Activated CD4-positive, alpha-beta T cell treated with anti-CD3 and anti-CD28 coated beads, Interleukin-2, amount 50 U/mL, for 4 hours (primary cell): ENCODE results near the gene CTBP1.

Experiments used
- DNase-seq, 2 experiments: peaks; one replicate each; pipeline ENCODE4 v3.0.0-alpha.2; 2020

CTBP1 gene

DNA sequence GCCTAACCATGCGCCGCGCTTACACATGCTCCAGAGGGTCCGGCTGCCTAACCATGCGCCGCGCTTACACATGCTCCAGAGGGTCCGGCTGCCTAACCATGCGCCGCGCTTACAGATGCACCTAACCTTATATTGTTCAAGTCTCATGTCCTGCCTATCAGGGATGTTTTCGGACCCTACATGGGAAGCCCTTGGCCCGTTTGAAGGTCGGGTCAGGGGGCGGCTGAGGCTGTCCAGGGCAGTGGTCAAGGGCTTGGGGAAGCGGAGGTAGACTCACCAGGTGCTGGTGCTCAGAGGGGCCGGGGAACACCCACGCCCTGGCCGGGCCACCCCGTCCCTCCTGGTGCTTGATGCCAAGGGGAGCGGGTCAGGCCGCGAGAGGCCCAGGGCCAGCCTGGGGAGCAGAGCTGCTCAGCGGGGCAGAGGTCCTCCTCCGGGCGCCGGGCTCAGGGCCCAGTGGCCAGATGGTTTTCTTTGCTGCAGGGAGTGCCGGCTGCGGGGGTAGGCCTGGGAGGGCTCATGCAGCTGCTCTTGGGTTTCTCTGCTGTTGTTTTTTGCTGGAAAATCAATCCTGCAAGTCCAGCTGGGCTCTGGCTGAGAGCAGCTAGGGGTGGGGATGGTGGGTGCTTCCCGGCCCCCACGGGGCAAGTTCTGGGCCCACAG, 41.2 kb downstream of the CTBP1 start:
- DNase-seq, result no peak

DNA sequence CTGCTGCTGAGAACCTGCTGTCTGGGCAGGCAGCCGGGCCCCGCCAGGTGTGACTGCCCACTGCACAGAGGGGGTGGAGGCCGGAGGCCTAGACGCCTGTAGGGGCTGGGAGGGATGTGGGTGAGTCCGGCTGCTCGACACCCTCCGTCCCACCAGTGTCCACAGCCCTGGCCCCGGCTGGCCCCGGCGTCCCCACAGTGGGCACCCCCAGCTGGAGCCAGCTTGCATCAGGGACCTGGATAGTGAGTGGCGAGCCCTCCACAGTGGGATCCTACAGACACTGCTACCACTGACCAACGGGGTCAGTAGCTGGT, 41.8 kb downstream of the CTBP1 start:
- no peak for DNase-seq

DNA sequence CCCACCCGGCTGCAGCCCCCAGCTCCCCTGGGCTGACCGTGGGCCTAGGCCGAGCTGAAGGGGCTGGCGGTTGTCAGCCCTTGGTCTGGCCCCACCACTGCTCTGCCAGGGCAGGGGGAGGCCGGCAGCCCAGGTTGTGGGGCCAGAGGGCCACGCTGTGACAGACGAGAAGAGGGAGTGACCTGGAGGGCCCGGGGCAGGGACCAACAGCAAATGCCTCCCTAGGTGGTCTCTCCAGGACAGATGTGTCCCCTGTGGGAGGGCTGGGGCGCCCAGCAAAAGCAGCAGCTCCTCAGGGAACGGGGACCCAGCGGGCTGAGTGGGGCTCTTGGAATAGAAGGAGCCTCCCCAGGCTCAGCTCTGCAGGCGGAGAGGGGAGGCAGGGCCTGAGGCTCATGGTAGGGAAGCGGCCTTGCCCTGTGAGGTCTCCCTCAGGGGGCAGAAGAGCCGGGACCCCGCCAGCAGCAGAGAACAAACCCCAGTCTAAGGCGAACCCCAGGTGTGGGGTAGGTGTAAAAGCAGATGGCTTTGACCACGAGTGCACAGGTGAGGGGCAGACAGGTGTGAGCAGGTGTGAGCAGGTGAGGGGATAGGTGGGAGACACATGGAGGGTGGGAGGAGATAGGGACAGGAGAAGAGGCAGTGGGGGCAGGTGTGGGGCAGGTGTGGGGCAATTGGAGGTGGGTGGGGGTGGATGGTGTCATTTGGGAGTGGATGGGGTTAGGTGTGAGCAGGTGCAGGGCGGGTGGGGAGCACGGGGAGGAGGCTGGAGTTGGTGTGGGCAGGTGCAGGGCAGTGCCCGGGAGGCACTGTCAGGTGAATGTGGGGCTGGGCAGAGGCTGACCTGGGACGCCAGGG, 42.4 kb downstream of the CTBP1 start:
- no peak for DNase-seq

DNA sequence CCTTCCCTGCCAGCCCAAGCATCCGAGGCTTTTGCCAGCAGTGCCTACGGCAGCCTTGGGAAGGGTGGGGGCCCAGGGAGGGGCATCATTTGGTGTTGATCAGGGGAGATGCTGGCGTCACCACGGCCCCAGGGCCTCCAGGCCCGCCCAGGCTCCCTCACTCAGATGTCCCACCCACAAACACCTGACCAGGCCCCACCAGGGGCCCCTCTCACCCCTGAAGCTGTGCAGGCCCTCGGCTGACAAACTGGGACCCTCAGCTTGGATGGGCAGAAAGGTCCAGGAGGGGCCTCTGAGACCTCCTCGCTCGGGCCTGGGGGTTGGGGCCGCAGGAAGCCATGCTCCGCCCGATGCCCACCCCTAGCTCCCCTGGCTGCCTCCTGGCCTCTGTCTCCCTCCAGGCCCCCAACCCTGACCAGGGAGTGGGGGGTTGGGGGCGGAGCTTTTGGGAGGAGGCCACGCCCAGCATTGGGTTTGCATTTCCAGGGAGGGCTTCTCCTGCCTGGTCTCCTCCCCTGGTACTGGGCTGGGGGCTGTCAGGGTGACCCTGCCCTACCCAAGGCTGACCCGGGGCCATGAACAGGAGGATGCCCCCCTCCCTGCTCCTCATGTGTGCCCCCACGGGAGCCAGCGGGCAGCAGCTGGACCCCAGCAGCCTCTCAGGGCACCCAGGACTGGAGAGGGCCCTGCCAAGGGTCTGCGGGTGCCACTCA, 43.2 kb downstream of the CTBP1 start:
- DNase-seq, result no peak

DNA sequence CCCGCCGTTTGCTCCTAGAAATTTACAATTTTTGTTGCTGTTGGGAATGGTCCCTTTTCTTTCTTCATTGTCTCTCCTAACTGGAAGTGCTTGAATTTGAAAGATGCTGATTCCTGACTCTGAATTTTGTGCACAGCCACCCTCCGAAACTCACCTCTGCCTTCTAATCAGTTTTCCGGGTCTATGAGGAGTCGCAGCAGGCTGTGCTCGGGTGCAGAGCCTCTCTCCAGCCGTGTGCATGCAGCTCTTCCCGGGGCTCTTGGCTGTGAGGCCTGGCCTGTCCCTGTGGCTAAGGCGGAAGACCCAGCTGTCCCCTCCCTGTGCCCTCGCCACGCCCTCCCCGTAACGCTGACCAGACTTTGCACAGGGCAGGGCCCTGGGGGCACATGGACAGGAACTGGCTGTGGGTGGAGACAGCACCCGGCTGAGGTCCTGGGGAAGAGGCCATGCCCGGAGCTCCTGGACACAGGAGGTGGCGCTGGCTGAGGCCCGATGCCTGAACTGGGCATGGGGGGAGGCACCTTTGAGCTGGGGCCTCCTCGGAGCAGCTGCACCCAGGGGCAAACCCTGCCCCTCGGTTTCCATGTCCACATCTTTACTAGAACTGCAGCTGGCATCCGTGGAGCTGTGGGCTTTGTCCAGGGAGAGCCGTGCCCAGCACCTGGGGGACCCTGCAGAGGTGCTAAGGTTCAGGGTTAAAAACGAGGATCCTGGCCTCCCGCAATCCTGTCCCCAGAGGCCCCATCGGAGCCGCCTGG, 43.9 kb downstream of the CTBP1 start:
- DNase-seq, result no peak

DNA sequence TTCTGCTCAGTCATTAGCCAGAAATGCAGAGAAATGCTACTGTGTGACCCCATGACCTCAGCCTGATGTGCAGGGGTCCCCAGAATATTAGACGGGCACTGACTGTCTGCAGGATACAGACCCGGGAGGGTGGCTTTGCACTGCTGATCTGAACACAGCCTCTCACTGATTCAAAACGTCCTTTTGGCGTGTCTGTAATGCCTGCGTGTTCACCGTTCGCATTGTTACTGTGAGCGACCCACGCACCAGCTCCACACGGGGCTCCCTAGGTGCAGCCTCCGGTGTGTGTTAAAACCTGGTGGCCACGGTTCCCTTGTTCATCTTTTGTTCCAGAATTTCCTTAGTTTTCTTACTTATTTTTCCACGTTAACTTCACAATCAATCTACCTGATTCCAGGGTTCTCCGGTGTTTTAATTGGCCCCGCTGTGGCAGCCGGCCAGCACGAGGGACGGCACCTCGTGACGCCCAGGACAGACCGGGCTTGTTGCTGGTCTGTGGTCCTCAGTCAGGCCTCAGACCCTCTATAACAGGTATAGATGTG, 44.6 kb downstream of the CTBP1 start:
- DNase-seq, result no peak

DNA sequence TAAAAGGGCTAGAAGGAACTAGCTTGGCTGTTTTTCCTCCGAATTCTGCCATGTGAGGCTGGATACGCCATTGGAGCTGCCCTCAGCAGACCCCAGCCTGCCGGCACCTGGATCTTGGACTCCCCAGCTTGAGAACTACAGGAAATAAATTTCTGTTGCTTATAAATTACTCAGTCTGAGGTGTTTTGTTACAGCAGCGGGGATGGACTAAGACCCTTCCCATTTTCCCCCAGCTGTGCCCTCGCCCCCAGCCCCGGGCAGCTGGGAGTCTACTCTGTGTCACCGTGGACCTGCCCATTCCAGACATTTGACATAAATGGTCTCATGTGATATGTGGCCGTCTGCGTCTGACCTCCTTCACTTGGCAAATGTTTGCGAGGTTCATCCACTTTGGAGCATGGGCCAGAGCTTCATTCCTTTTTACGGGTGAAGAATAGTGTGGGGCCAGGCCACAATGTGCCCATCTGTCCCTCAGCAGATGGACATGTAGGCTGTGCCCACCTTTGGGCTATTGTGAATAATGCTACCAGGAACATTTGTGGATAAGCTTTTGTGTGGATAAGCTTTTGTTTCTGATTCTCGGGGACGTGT, 45.8 kb downstream of the CTBP1 start:
- DNase-seq, result no peak

DNA sequence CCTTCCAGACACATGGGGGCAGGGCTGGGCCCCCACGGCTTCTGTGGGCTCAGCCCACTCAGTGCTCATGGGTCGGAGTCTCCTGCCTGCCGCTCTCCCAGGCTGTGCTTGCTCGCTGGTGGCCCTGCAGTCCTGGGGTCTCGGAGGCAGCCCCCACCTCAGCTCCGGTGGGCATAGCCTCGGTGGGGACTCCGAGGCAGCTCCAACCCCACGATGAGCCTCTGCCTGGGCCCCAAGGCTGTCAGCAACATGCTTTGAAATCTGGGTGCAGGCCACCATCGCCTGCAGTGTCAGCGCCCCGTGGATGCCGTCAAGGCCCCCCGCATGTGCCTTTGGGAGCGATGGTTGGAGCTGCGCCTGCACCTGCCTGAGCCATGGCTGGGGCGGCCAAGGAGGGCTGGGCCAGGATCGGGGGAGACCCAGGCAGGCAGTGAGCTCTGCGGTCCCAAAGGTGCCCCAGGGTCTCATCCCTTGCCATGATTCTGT, 46.4 kb downstream of the CTBP1 start:
- no peak for DNase-seq

DNA sequence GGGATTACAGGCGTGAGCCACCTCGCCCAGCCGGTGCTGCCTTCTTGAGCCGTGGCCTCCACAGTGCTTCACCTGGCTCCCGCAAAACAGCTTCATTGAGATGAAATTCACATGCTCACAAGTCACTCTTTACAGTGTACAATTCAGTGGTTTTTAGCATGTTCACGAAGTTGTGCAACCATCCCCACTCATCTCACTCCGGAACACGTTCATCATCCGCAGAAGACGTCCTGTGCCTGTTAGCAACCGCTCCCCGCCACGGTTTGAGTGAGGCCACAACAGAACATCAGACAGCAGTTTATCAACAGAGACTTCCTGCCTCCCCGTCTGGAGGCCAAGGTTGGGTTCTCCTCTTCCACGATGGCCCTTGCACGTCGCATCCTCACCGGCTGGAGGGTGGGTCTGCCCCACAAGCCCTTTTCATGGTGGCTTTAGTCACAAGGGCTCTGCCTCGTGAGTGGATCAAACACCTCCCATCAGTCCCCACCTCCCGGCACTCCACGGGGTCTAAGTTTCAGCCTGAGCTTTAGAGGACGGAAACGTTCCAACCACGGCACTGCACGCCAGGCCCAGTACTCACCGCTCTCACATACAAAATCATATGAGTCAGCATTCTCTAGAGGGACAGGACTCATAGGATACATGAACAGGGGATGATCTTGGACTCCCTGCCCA, 46.9 kb downstream of the CTBP1 start:
- peak; percentile 64 to 65 for DNase-seq

DNA sequence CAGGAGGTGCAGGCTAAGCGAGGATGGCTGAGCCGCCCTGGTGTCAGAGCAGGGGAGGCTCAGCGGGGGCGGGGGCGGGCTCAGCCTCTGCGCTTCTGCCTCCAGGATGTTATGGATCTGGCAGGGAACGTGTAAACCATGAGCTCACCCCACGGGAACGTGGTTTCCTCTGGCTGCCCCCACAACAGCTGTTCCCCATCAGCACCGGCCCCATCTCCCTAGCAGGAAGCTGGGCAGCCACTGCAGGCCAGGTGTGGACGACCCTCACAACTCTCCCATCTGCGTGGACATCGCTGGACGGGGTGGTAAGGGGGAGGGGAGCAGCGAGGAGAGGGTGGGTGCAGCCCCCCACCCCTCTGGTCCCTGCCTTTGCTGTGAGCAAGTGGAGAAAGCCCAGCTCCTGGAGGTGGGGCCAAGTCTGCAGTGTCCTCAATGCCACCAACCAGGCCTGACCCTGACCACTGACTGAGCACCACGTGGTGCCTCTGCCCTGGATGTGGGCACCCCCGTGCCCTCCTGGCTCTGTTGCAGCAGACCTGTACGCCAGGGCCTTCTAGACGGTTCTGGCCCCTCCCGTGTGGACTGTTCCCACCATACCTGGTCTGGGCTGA, 48.4 kb downstream of the CTBP1 start:
- no peak for DNase-seq

DNA sequence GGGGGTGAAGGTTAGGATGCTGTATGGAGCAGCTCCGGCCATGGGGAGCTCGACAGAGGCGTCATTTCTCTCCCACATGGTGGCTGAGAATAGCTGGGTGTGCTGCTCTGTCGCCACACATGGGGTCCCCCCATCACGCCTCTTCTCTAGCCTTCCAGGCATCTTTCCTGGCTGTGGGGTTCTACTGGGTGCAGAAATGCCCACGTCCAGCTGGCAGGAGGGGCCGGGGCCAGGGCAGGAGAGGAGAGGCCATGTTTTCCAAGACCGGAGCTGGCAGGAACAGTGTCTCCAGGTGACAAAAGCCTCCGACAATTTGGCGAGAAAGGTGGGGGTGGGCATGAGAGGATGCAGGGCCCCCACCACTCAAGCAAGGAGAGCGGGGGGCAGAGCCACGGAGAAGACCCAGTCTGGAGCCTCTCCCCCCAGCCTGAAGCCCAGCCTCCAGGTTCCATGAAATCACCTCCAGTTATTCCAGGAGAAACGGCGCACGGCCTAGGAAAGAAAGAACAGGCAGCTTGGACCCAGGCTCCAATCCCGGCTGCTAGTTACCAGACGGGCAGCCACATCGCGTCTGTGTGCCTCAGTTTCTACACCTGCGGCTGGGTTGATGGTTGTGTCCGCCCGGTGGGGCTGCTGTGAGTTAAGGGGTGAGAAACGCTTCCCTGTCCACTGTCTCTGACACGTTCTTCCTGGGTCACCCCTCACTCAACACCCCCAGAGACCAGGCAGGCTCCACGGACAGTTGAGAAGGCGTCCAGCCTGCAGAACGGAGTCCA, 49.2 kb downstream of the CTBP1 start:
- DNase-seq, result no peak

DNA sequence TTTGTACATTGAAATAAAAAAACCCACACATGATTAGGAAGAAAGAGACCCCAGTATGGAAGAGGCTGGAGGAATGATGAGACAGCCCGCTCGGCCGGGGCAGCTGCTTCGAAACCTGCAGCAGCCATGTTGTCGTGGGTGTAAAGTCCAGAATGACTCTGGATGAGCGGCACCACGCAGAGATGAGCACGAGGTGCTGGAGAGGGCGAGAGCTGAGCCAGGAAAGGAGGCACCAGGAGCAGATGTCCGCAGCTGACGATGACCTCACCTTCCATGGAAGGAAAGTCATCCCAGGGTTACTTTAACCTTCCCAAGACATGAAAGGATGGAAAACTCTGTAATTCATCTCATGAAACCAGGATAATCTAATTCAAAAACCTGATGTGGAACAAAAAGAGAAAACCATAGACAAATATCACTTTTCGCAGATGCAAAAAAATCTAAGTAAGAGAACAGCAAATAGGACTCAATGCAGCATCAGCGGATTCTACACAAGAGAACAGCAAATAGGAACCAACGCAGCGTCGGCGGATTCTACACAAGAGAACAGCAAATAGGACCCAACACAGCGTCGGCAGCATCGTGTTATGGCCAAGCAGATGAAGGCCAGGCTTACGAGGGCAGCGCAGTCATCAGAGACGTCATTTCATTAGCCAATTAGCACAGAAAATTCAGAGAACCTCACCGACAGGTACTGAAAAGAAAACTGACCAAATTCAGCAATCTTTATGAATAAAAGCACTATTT, 50.7 kb downstream of the CTBP1 start:
- DNase-seq, result no peak

DNA sequence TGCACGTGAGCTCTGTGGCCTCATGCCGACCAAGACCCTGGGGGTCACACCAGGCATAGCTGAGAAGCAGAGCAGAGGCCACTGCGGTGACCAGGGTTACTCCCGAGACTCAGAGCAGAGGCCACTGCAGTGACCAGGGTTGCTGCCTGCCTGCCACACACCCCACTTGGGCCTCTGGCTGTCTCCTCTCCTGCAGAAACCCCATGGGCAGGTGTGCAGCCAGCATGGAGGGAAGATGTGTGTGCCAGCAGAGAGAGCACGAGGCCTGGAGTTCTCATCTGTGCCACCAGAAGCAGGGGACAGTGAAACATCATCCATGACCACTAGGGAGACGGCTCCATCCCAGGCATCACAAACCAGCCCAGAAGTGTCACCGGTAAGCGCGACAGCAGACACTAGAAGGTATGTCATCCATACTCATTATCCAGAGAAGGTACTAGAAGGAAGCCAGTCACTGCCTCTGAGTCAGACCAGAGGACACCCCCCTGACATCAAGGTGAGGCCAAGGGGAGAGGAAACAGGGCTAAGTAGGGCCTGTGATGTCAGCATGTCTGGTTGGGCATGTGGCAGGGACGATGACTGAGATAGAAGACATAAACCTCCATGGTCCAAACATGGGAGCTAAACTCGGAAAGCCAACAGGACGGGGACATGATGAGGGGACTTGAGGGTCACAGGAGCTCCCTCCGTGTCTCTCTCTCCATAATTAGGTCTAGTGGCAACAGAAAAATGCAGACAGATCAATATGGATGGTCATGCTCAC, 52.3 kb downstream of the CTBP1 start:
- DNase-seq, result no peak

DNA sequence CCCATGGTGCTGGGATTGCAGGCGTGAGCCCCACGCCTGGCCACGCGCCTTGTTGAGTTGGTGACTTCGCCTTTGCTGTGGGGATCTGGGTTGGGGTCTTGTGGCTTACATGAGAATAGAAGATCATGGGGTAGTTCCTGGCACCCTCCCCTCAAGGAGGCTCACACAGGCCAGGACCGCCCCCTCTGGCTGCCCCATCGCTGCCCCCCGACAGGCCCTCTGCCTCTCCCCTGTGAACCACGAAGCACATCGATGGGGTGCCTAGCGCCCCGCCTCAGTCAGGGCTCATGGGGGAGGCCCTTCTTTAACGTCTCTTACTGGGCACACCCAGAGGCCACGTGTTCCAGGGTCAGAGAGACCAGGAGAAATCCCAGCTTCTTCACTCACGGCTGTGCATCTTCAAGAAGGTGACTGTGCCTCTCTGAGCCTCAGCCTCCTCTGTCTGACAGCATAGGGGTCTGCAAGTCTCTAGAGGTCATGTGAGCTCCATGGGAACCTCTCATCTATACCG, 53.0 kb downstream of the CTBP1 start:
- DNase-seq, result no peak

DNA sequence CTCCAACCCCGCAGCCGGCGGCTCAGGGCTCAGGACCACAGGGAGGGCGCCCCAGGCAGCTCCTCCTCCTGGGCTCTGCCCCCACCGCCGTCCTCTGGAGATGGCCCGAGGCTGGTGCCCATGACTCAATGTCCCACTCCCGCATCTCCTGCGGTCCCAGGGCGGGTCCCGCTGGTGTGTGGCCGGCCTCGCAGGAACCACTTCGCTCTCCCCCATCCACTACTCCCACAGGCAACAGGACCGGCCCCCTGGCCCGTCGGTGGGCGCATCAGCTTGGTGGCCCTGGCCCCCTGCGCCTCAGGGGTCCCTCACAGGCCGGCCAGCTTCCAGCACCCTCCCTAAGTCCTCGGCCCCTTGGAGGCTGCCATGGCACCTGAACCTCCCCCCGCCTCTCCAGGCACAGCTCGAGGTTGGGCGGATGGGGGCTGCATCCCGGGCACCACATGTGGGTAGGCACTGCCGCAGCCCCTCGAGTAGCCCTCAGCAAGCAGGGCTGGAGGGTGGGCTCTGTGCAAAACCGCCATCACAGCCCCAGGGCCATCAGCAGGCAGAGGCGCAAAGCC, 53.7 kb downstream of the CTBP1 start:
- no peak for DNase-seq

DNA sequence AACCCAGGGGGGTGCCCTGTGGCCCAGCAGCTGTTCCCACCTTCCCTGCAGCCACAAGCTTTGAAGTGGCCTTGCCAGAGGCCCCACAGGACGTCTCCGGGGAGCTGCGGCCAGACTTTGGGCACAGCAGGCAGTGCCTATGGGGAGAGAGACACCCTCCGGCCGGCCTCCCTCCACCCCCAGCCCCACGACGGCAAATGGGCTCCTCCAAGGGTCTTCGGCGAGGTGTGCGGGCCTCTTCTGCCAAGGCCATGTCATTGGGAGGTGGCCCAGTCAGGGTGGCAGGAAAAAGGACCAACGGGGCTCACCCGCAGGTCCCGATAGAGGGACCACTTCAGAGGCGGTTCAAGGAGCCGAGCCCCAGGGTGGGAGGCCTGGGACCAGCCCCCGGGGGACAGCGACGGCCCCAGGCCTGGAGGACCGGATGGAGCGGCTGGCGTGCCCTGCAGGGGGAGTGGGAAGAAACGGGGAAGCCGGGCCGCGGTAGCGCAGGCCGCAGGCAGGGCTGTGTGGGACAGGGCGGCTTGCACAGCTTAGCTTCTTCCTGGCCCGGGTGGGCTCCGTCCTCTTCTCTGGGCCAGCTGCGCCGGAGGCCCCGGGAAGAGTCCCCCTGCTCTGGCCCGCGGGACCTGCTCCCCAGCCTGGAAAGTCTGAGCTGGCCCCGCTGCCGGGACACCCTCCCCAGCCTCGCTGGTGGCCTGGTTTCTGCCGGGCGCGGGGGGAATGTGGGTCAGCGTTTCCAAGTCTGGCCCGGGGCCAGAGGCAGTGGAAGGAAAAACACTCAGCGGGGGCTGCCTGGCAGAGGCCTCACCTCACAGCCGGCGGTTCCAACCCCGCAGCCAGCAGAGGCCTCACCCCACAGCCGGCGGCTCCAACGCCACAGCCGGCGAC, 54.7 kb downstream of the CTBP1 start:
- no peak for DNase-seq
